IMR-90 (cell line): Measurements from ENCODE around the gene IL21R. TPM values are rescaled to one million over a fixed set of nuclear protein-coding genes. Genes with fewer than 3 reads are reported as not detected.
A peak's percentile ranks its signal among the peaks of the same experiment; 100 is the strongest.

Experiments
- ATAC-seq: fragments of 200-7000 bp; cut with Tn5 transposase; 2 replicates; pipeline ENCODE4 v1.9.1; 2020; ENCODE audit warnings: low read depth, mild to moderate bottlenecking, moderate library complexity
- BruUV-seq: library from RNA; stranded (reverse); fragments of 400-500 nt; replicated peaks from 2 replicates; lab custom pipeline; 2021; lab: Mats Ljungman, UMichigan
- CTCF ChIA-PET: fragments of 300-600 bp; formaldehyde crosslinking; extraction: SDS; loops from one replicate; lab custom pipeline; 2021; ENCODE audit warnings: antibody characterized with exemption; lab: Yijun Ruan, JAX
- POLR2A ChIA-PET: fragments of 300-600 bp; sonication (Branson Sonifier 250); formaldehyde crosslinking; loops from one replicate; lab custom pipeline; 2022; ENCODE audit warnings: antibody characterized with exemption; ENCODE audit not compliant: unreplicated experiment; lab: Charles Lee
- DNase-seq: peaks from one replicate; pipeline ENCODE4 v3.0.0; 2013
- H2AFZ ChIP-seq: replicated peaks from 2 replicates; pipeline ENCODE3; 2013; ENCODE audit warnings: low read length, mild to moderate bottlenecking; ENCODE audit not compliant: poor library complexity
- H2AK5ac ChIP-seq: 2 replicates; pipeline ENCODE4 v1.6.1; 2013; ENCODE audit warnings: low read depth, low read length, inconsistent platforms
- H2AK9ac ChIP-seq: replicated peaks from 2 replicates; pipeline ENCODE3; 2013; ENCODE audit warnings: mild to moderate bottlenecking, low read depth, low read length, moderate library complexity; ENCODE audit not compliant: poor library complexity
- H2BK120ac ChIP-seq: 2 replicates; pipeline ENCODE4 v1.6.1; 2013; ENCODE audit warnings: low read depth, low read length, inconsistent platforms
- H2BK15ac ChIP-seq: 3 replicates; pipeline ENCODE4 v1.6.1; 2013; ENCODE audit warnings: low read depth, low read length, inconsistent platforms
- H2BK20ac ChIP-seq: 2 replicates; pipeline ENCODE4 v1.6.1; 2013; ENCODE audit warnings: low read depth, mild to moderate bottlenecking, inconsistent platforms, low read length, moderate library complexity
- H2BK5ac ChIP-seq: 2 replicates; pipeline ENCODE4 v1.6.1; 2013; ENCODE audit warnings: mild to moderate bottlenecking, low read depth, low read length, inconsistent platforms; ENCODE audit not compliant: poor library complexity, severe bottlenecking
- H3K14ac ChIP-seq: replicated peaks from 2 replicates; pipeline ENCODE4 v1.6.1; 2013; ENCODE audit warnings: low read depth, low read length, inconsistent platforms
- H3K18ac ChIP-seq: 2 replicates; pipeline ENCODE4 v1.6.1; 2013; ENCODE audit warnings: low read depth, low read length, control low read depth
- H3K23ac ChIP-seq: 2 replicates; pipeline ENCODE4 v1.6.1; 2013; ENCODE audit warnings: low read depth, low read length, inconsistent platforms
- H3K27ac ChIP-seq: 2 replicates; pipeline ENCODE4 v1.5.1; 2013; ENCODE audit warnings: mild to moderate bottlenecking, control low read depth, low read length; ENCODE audit not compliant: insufficient read depth
- H3K27me3 ChIP-seq: 2 replicates; pipeline ENCODE4 v1.6.1; 2013; ENCODE audit warnings: low read length; ENCODE audit not compliant: control insufficient read depth, insufficient read depth
- H3K36me3 ChIP-seq: 2 replicates; pipeline ENCODE4 v1.6.1; 2013; ENCODE audit warnings: low read length, mixed read lengths; ENCODE audit not compliant: control insufficient read depth, insufficient read depth
- H3K4ac ChIP-seq: 2 replicates; pipeline ENCODE4 v1.6.1; 2013; ENCODE audit warnings: low read depth, low read length, inconsistent platforms
- H3K4me1 ChIP-seq: 2 replicates; pipeline ENCODE4 v1.6.1; 2013; ENCODE audit warnings: low read length, mixed read lengths; ENCODE audit not compliant: control insufficient read depth, insufficient read depth
- H3K4me2 ChIP-seq: 2 replicates; pipeline ENCODE4 v1.6.1; 2013; ENCODE audit warnings: low read depth, mild to moderate bottlenecking, control low read depth, low read length, moderate library complexity
- H3K4me3 ChIP-seq: 2 replicates; pipeline ENCODE4 v1.5.1; 2013; ENCODE audit warnings: low read depth, mild to moderate bottlenecking, control low read depth, low read length, moderate library complexity; ENCODE audit not compliant: insufficient read depth
- H3K56ac ChIP-seq: 2 replicates; pipeline ENCODE4 v1.6.1; 2013; ENCODE audit warnings: low read length, inconsistent platforms; ENCODE audit not compliant: insufficient read depth; ENCODE audit errors: extremely low read depth
- H3K79me1 ChIP-seq, 2 experiments: 2 replicates each; pipeline ENCODE4 v1.6.1; 2013; ENCODE audit warnings: low read length in 2 of 2, inconsistent platforms in 1 of 2, low read depth in 1 of 2
- H3K9ac ChIP-seq: 2 replicates; pipeline ENCODE4 v1.6.1; 2013; ENCODE audit warnings: low read depth, low read length, control low read depth
- H3K9me1 ChIP-seq: 2 replicates; pipeline ENCODE4 v1.6.1; 2013; ENCODE audit warnings: low read length, inconsistent platforms; ENCODE audit not compliant: insufficient read depth
- H3K9me3 ChIP-seq: 2 replicates; pipeline ENCODE4 v1.6.1; 2013; ENCODE audit warnings: low read length; ENCODE audit not compliant: control insufficient read depth, insufficient read depth
- H4K20me1 ChIP-seq: 2 replicates; pipeline ENCODE4 v1.6.1; 2013; ENCODE audit warnings: low read length, inconsistent platforms; ENCODE audit not compliant: insufficient read depth
- H4K5ac ChIP-seq: 2 replicates; pipeline ENCODE4 v1.6.1; 2013; ENCODE audit warnings: mild to moderate bottlenecking, low read depth, low read length, control low read depth
- H4K8ac ChIP-seq, 2 experiments: 2 replicates each; pipeline ENCODE4 v1.6.1; 2013; ENCODE audit warnings: low read depth in 2 of 2, low read length in 2 of 2, control low read depth in 1 of 2, inconsistent platforms in 1 of 2
- H4K91ac ChIP-seq: 2 replicates; pipeline ENCODE4 v1.6.1; 2013; ENCODE audit warnings: low read depth, low read length, inconsistent platforms; ENCODE audit not compliant: insufficient read depth
- BHLHE40 ChIP-seq: fragments of 150-350 bp; IDR thresholded peaks from 2 replicates; pipeline ENCODE4 v1.6.1; 2016; ENCODE audit warnings: mild to moderate bottlenecking, low read depth, low read length
- CTCF ChIP-seq: conservative IDR thresholded peaks from 2 replicates; pipeline ENCODE4 v1.5.1; 2012; ENCODE audit warnings: mild to moderate bottlenecking, low read depth, low read length, improper control_type of control experiment
- FOS ChIP-seq: fragments of 150-350 bp; IDR thresholded peaks from 2 replicates; pipeline ENCODE4 v1.6.1; 2016; ENCODE audit warnings: low read depth, low read length
- MAZ ChIP-seq: IDR thresholded peaks from 2 replicates; pipeline ENCODE4 v1.6.1; 2012; ENCODE audit warnings: low read depth, mild to moderate bottlenecking, low read length, improper control_type of control experiment, moderate library complexity, borderline replicate concordance
- MXI1 ChIP-seq: IDR thresholded peaks from 2 replicates; pipeline ENCODE4 v1.6.1; 2012; ENCODE audit warnings: low read depth, mild to moderate bottlenecking, low read length, moderate library complexity, borderline replicate concordance
- RCOR1 ChIP-seq: IDR thresholded peaks from 2 replicates; pipeline ENCODE4 v1.6.1; 2012; ENCODE audit warnings: mild to moderate bottlenecking, low read length, improper control_type of control experiment; ENCODE audit not compliant: insufficient replicate concordance
- SMC3 ChIP-seq: fragments of 150-350 bp; IDR thresholded peaks from 2 replicates; pipeline ENCODE4 v1.6.1; 2016; ENCODE audit warnings: low read depth, mild to moderate bottlenecking, antibody characterized with exemption, low read length, moderate library complexity
- USF2 ChIP-seq: fragments of 150-350 bp; IDR thresholded peaks from 2 replicates; pipeline ENCODE4 v1.6.1; 2017; ENCODE audit warnings: mild to moderate bottlenecking, antibody characterized with exemption, low read length, low read depth
- whole genome bisulfite sequencing, 2 experiments: methylation state at CpG; one replicate each; pipeline versions ENCODE4 v1.1.5 to v1.1.7; 2013; ENCODE audit warnings: missing lambda C conversion rate in 2 of 2; ENCODE audit not compliant: insufficient read length in 1 of 2; ENCODE audit errors: extremely low coverage in 2 of 2; 5-methylcytosine and 5-hydroxymethylcytosine counted together
- dilution Hi-C: fragments of 300-500 bp; cut with HindIII; formaldehyde crosslinking; loops from one replicate; pipeline ENCODE4 v1.14.3; 2018; ENCODE audit warnings: low sequenced_read_pairs; ENCODE audit not compliant: unreplicated experiment
- in situ Hi-C: fragments of 300-500 bp; cut with MboI; formaldehyde crosslinking; loops from 3 replicates; pipeline ENCODE4 v1.14.3; 2019; ENCODE audit warnings: low sequenced_read_pairs, inconsistent platforms, mixed read lengths
- intact Hi-C: fragments of 100-400 bp; cut with micrococcal nuclease; formaldehyde crosslinking; loops from 2 replicates; pipeline ENCODE4 v1.10.0; 2022
- polyA plus RNA-seq, 3 experiments: library from polyadenylated mRNA; depleted of rRNA; stranded (reverse); fragments of >200 nt; gene quantifications; 2 replicates each; pipeline ENCODE4 v1.2.3, GENCODE V29; 2012; ENCODE audit warnings: low replicate concordance in 1 of 3
- total RNA-seq: library from RNA; depleted of rRNA; stranded (reverse); fragments of >200 nt; gene quantifications from 2 replicates; pipeline ENCODE4 v1.2.3, GENCODE V29; 2012

The IL21R gene
- total and polyA plus RNA-seq, 2 of the 4 experiments (the other 2 are of a cell fraction): 0.72 to 0.97 TPM

DNA sequence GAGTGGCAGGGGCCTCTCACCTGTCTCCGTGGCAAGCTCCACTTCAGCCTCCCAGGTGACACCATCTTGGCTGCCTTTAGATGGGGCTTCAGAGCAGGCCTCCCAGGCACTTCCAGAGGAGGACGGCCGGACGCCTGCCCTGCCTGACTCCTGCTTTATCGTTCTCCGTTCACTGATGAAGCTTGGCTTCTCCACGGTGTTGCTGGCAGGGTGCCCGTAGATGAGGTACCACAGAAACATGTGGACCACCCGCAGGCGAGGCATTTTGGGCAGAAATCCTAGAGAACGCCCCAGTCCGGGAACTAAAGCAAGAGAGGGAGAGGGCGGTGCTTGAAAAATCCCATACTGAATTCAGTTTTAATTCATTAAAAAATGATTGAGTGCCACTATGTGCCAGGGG, 93.2 kb downstream of the IL21R start:
- Histone ChIP-seq H2BK5ac (peak overlapping the region; percentile 62), H3K23ac (no peak overlapping the region), H3K4me1 (peaks cover 14% of the 10 kb centered on the region), H3K56ac (peak overlapping the region; percentile 20; the same call in 1 of the 2 replicates), H2BK120ac (no peak overlapping the region), H2BK15ac (no peak overlapping the region), H2AK9ac (no peak overlapping the region), H2AFZ (peak overlapping the region; percentile 49), H3K27me3 (no peaks in the 10 kb centered on the region), H3K79me1 (peaks cover 4 to 18% of the 10 kb centered on the region in 2 experiments; a peak in 1 of 4 replicates), H3K14ac (no peak overlapping the region), H3K9me1 (peaks cover 13% of the 10 kb centered on the region), H3K4ac (0 out of 2 replicates have a peak overlapping the region, but pooled peaks have one; percentile 28), H2AK5ac (no peak overlapping the region), H3K27ac (no peak overlapping the region), H2BK20ac (0 out of 2 replicates have a peak overlapping the region, but pooled peaks have one; percentile 40), H4K20me1 (no peaks in the 10 kb centered on the region), H4K5ac (no peak overlapping the region), H3K9ac (no peak overlapping the region), H4K91ac (no peak overlapping the region), H3K9me3 (no peaks in the 10 kb centered on the region), H3K18ac (no peak overlapping the region), H3K36me3 (peaks cover 75% of the 10 kb centered on the region), H3K4me2 (no peak overlapping the region), H4K8ac (no peak overlapping the region), H3K4me3 (no peak overlapping the region)
- intact Hi-C loops (no loop called here), dilution Hi-C loops (no loop called here), in situ Hi-C loops (no loop called here)
- ChIA-PET POLR2A (no interaction called here), CTCF (interaction anchor here (0.6 kb wide), 1 partner anchor 570 kb away, joined by 4 read pairs; no protein-coding TSS in a partner anchor)
- BruUV-seq: no TSS peak
- 16% methylated on average over 6 of the region's 13 CpGs; no CpG with 5 or more reads in 1 of the 2 experiments for WGBS, 2 experiments
- no peak for TF ChIP-seq CTCF
- no peak for TF ChIP-seq SMC3
- no peak for TF ChIP-seq BHLHE40
- no peak for TF ChIP-seq MAZ
- TF ChIP-seq MXI1: no peak
- no peak for TF ChIP-seq FOS
- TF ChIP-seq USF2: no peak
- TF ChIP-seq RCOR1: no peak
- peak; percentile 85 for DNase-seq
- peak; percentile 60 for ATAC-seq
